HCT116 (cell line): ENCODE measurements around the gene ENTHD1. TPM values are rescaled to one million over a fixed set of nuclear protein-coding genes. Genes with fewer than 3 reads are reported as not detected.

ENCODE experiments used
- ATAC-seq: fragments of 200-7000 bp; cut with Tn5 transposase; 2 replicates; pipeline ENCODE4 v1.9.1; 2020; ENCODE audit warnings: mild to moderate bottlenecking, moderate library complexity
- BruUV-seq: library from RNA; stranded (reverse); fragments of 400-500 nt; replicated peaks from 2 replicates; lab custom pipeline; 2021; lab: Mats Ljungman, UMichigan
- CTCF ChIA-PET: fragments of 300-600 bp; sonication (Branson Sonifier 250); formaldehyde crosslinking; loops from one replicate; lab custom pipeline; 2021; ENCODE audit warnings: antibody characterized with exemption; lab: Charles Lee
- POLR2A ChIA-PET: fragments of 300-600, 350-600 bp; sonication (Branson Sonifier 250); formaldehyde crosslinking; loops from one replicate; lab custom pipeline; 2021; ENCODE audit warnings: antibody characterized with exemption; lab: Charles Lee
- RAD21 ChIA-PET, 2 experiments: fragments of 300-600 bp; sonication (Branson Sonifier 250); formaldehyde crosslinking; loops; one replicate each; lab custom pipeline; 2023; ENCODE audit warnings: low total read pairs in 2 of 2; ENCODE audit not compliant: uncharacterized antibody in 2 of 2, unreplicated experiment in 2 of 2, low non-redundant PET in 1 of 2; lab: Charles Lee
- DNase-seq: peaks from one replicate; pipeline ENCODE4 v3.0.0-alpha.2; 2010; ENCODE audit warnings: low read depth, low spot score
- H2AFZ ChIP-seq: fragments of 200-600 bp; shearing (Covaris generic), sonication (generic); 2 replicates; pipeline ENCODE4 v1.6.1; 2017; ENCODE audit warnings: low read depth, mixed run types, mixed read lengths, antibody characterized with exemption, low read length; ENCODE audit not compliant: poor library complexity, severe bottlenecking
- H3K27ac ChIP-seq: 2 replicates; pipeline ENCODE4 v1.5.1; 2012; ENCODE audit warnings: low read depth, low read length
- H3K27me3 ChIP-seq: fragments of 200-600 bp; sonication (generic); 2 replicates; pipeline ENCODE4 v1.6.1; 2016; ENCODE audit warnings: mixed run types, low read length, mixed read lengths; ENCODE audit not compliant: insufficient read depth
- H3K36me3 ChIP-seq, 2 experiments: fragments of 200-500 bp in 1 of 2; fragments of 200-600 bp in 1 of 2; sonication (Bioruptor generic) in 1 of 2; sonication (generic) in 1 of 2; 2 replicates each; pipeline versions ENCODE4 v1.5.1 to v1.6.1; 2014 to 2016; ENCODE audit warnings: low read length in 2 of 2, inconsistent platforms in 1 of 2, mixed read lengths in 1 of 2, mixed run types in 1 of 2; ENCODE audit not compliant: insufficient read depth in 2 of 2, control insufficient read depth in 1 of 2
- H3K4me1 ChIP-seq, 2 experiments: fragments of 200-600 bp in 1 of 2; sonication (generic) in 1 of 2; 2 replicates each; pipeline versions ENCODE4 v1.5.1 to v1.6.1; 2012 to 2017; ENCODE audit warnings: low read length in 2 of 2, inconsistent platforms in 1 of 2, mild to moderate bottlenecking in 1 of 2, mixed read lengths in 1 of 2, mixed run types in 1 of 2, moderate library complexity in 1 of 2; ENCODE audit not compliant: insufficient read depth in 2 of 2, control insufficient read depth in 1 of 2
- H3K4me2 ChIP-seq: fragments of 200-600 bp; sonication (generic); 2 replicates; pipeline ENCODE4 v1.6.1; 2017; ENCODE audit warnings: mixed run types, low read length, mixed read lengths
- H3K4me3 ChIP-seq, 2 experiments: fragments of 200-600 bp in 1 of 2; sonication (generic) in 1 of 2; replicated peaks in 1 of 2; 2 replicates each; pipeline ENCODE4 v1.5.1; 2011 to 2016; ENCODE audit warnings: low read length in 2 of 2, control low read depth in 1 of 2, low read depth in 1 of 2, mild to moderate bottlenecking in 1 of 2, mixed read lengths in 1 of 2, mixed run types in 1 of 2
- H3K79me2 ChIP-seq: fragments of 200-600 bp; sonication (generic); 2 replicates; pipeline ENCODE4 v1.6.1; 2017; ENCODE audit warnings: mild to moderate bottlenecking, mixed run types, low read length, moderate library complexity, mixed read lengths; ENCODE audit not compliant: insufficient read depth
- H3K9ac ChIP-seq: fragments of 200-600 bp; sonication (generic); 2 replicates; pipeline ENCODE4 v1.6.1; 2016; ENCODE audit warnings: low read length, mixed read lengths
- H3K9me2 ChIP-seq: fragments of 200-600 bp; sonication (generic), shearing (Covaris generic); 2 replicates; pipeline ENCODE4 v1.6.1; 2017; ENCODE audit warnings: mixed run types, mild to moderate bottlenecking, moderate library complexity; ENCODE audit not compliant: insufficient read depth
- H3K9me3 ChIP-seq, 2 experiments: fragments of 200-500 bp in 1 of 2; fragments of 200-600 bp in 1 of 2; sonication (Bioruptor generic) in 1 of 2; sonication (generic) in 1 of 2; 2 replicates each; pipeline ENCODE4 v1.6.1; 2014 to 2017; ENCODE audit warnings: low read length in 2 of 2, mixed read lengths in 2 of 2, inconsistent platforms in 1 of 2, low read depth in 1 of 2, mild to moderate bottlenecking in 1 of 2, mixed run types in 1 of 2, moderate library complexity in 1 of 2; ENCODE audit not compliant: control insufficient read depth in 1 of 2, insufficient read depth in 1 of 2
- H4K20me1 ChIP-seq: fragments of 200-600 bp; sonication (generic), shearing (Covaris generic); 2 replicates; pipeline ENCODE4 v1.6.1; 2017; ENCODE audit warnings: mixed run types, mild to moderate bottlenecking, moderate library complexity; ENCODE audit not compliant: insufficient read depth
- EZH2phosphoT487 ChIP-seq: fragments of 200-600 bp; IDR thresholded peaks from 2 replicates; pipeline ENCODE4 v1.6.1; 2018; ENCODE audit warnings: antibody characterized with exemption, borderline replicate concordance
- JUND ChIP-seq: IDR thresholded peaks from 2 replicates; pipeline ENCODE4 v1.6.1; 2012
- RAD21 ChIP-seq: IDR thresholded peaks from 2 replicates; pipeline ENCODE4 v1.6.1; 2012; ENCODE audit warnings: low read depth, mild to moderate bottlenecking
- TCF7L2 ChIP-seq: IDR thresholded peaks from 2 replicates; pipeline ENCODE4 v1.7.0; 2011; ENCODE audit warnings: borderline replicate concordance, inconsistent platforms; ENCODE audit not compliant: insufficient read depth, insufficient read length; ENCODE audit errors: extremely low read depth
- ZBTB33 ChIP-seq: IDR thresholded peaks from 2 replicates; pipeline ENCODE4 v1.6.1; 2011; ENCODE audit warnings: mild to moderate bottlenecking, low read length, moderate library complexity; ENCODE audit not compliant: insufficient replicate concordance; ENCODE audit errors: extremely low read depth
- intact Hi-C: fragments of 100-400 bp; cut with micrococcal nuclease; formaldehyde crosslinking; loops from 2 replicates; pipeline ENCODE4 v1.10.0; 2022
- total RNA-seq: library from RNA; stranded (reverse); gene quantifications from one replicate; pipeline ENCODE4 v1.2.1, GENCODE V29; 2021; ENCODE audit not compliant: unreplicated experiment
- TF ChIP-seq, protein P1 (sequence below): IDR thresholded peaks from 2 replicates; pipeline ENCODE4 v1.6.1; 2012; ENCODE audit warnings: low read depth
- TF ChIP-seq, protein P2 (sequence below): IDR thresholded peaks from 2 replicates; pipeline ENCODE4 v1.6.1; 2012

ENTHD1 gene
- total RNA-seq, 1 experiment from 2014 or later: not detected

DNA sequence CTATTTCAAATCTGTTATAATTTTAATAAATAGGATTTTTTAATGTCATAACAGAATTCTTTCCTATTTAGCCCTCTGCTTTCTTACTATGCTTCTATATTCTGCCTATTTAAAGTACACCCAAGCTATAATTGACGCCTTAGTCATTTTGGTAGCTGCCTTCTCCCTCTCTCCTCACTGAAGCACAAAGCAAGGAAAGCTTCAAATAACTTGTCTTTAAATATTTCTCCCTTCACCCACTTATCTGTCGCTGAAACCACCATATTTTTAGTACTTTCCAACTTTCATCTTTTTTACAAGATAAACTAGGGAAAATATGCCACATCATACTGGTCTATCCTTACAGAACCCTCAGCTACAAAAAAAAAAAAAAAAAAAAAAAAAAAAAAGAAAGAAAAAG, 127.9 kb downstream of the ENTHD1 start:
- intact Hi-C loops: no loop called here
- peaks cover 73% of the 10 kb centered on the region for H3K27me3 ChIP-seq
- H4K20me1 ChIP-seq: no peaks in the 10 kb centered on the region
- BruUV-seq: no TSS peak
- H3K4me1 ChIP-seq: no peaks in the 10 kb centered on the region
- RAD21 ChIA-PET: no interaction called here
- H3K4me3 ChIP-seq: no peak overlapping the region
- no peak overlapping the region for H3K27ac ChIP-seq
- POLR2A ChIA-PET: no interaction called here
- CTCF ChIA-PET: interaction anchor here (0.6 kb wide), 1 partner anchor 274 kb away, joined by 4 read pairs; no protein-coding TSS in a partner anchor
- DNase-seq: no peak
- H3K36me3 ChIP-seq: no peaks in the 10 kb centered on the region
- H3K79me2 ChIP-seq: no peaks in the 10 kb centered on the region
- H2AFZ ChIP-seq: no peak overlapping the region
- no peaks in the 10 kb centered on the region for H3K9me3 ChIP-seq
- no peak overlapping the region for H3K9ac ChIP-seq
- H3K9me2 ChIP-seq: no peaks in the 10 kb centered on the region
- H3K4me2 ChIP-seq: no peak overlapping the region
- TF ChIP-seq TCF7L2: no peak
- no peak for TF ChIP-seq RAD21
- TF ChIP-seq, protein P1, sequence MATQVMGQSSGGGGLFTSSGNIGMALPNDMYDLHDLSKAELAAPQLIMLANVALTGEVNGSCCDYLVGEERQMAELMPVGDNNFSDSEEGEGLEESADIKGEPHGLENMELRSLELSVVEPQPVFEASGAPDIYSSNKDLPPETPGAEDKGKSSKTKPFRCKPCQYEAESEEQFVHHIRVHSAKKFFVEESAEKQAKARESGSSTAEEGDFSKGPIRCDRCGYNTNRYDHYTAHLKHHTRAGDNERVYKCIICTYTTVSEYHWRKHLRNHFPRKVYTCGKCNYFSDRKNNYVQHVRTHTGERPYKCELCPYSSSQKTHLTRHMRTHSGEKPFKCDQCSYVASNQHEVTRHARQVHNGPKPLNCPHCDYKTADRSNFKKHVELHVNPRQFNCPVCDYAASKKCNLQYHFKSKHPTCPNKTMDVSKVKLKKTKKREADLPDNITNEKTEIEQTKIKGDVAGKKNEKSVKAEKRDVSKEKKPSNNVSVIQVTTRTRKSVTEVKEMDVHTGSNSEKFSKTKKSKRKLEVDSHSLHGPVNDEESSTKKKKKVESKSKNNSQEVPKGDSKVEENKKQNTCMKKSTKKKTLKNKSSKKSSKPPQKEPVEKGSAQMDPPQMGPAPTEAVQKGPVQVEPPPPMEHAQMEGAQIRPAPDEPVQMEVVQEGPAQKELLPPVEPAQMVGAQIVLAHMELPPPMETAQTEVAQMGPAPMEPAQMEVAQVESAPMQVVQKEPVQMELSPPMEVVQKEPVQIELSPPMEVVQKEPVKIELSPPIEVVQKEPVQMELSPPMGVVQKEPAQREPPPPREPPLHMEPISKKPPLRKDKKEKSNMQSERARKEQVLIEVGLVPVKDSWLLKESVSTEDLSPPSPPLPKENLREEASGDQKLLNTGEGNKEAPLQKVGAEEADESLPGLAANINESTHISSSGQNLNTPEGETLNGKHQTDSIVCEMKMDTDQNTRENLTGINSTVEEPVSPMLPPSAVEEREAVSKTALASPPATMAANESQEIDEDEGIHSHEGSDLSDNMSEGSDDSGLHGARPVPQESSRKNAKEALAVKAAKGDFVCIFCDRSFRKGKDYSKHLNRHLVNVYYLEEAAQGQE: no peak
- no peak for TF ChIP-seq ZBTB33
- TF ChIP-seq, protein P2, sequence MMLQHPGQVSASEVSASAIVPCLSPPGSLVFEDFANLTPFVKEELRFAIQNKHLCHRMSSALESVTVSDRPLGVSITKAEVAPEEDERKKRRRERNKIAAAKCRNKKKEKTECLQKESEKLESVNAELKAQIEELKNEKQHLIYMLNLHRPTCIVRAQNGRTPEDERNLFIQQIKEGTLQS: no peak
- no peak for TF ChIP-seq JUND
- no peak for TF ChIP-seq EZH2phosphoT487
- no peak for ATAC-seq
